Fibroblast of the aortic adventitia (primary cell): ENCODE results near the gene CACNA1I. TPM values are rescaled to one million over a fixed set of nuclear protein-coding genes. Genes with fewer than 3 reads are reported as not detected.
A peak's percentile ranks its signal among the peaks of the same experiment; 100 is the strongest.

Experiments
- DNase-seq: peaks from one replicate; pipeline ENCODE4 v3.0.0-alpha.2; 2010; ENCODE audit warnings: low read depth
- H3K4me3 ChIP-seq: 2 replicates; pipeline ENCODE4 v1.5.1; 2011; ENCODE audit warnings: low read depth, mild to moderate bottlenecking, control low read depth, low read length, moderate library complexity
- CTCF ChIP-seq: IDR thresholded peaks from 2 replicates; pipeline ENCODE4 v1.5.1; 2011; ENCODE audit warnings: mild to moderate bottlenecking, low read length, control low read depth, inconsistent platforms; ENCODE audit not compliant: insufficient read depth
- total RNA-seq: library from RNA; depleted of rRNA; stranded (reverse); fragments of >200 nt; gene quantifications from 2 replicates; pipeline ENCODE4 v1.2.3, GENCODE V29; 2012; ENCODE audit warnings: low replicate concordance

The CACNA1I gene
- total RNA-seq, 1 donor, result under 0.01 TPM

DNA sequence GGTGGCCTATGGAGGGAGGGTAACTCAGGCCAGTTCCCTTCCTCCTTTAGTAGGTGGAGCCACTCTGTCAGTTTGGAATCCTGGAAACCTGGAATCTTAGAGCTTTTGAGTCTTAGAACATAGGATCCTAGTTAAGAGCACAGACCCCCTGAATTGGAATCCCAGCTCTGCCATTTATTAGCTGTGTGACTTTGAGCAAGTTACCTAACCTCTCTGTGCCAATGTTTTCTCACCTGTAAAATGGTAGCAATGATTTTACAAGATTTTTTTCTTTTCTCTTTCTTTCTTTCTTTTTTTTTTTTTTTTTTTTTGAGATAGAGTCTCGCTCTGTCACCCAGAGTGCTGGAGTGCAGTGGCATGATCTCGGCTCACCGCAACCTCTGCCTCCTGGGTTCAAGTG is 17.1 kb upstream of the CACNA1I start:
- DNase-seq, result no peak
- no peak overlapping the region for H3K4me3 ChIP-seq
- TF ChIP-seq CTCF, result no peak

DNA sequence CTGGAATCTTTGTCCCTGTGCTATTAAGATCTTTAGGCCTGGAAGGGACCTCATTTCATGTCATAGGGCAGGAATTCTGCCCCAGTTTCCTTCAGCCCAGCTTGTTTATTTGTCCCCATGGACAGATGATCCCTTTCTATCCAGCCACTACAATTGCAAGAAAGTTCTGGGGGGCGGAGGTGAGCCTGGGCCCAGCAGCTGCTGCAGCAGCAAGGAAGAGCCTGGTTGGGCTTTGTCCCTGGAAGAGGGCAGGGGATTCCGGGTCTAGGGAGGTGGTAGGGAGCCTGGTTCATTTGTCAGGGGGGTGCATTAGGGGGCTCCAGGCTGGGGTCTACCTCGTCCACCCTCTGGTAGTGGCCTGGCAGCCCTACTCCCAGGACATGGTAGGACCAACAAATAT is 16.4 kb upstream of the CACNA1I start:
- DNase-seq, result no peak
- no peak overlapping the region for H3K4me3 ChIP-seq
- TF ChIP-seq CTCF, result no peak

DNA sequence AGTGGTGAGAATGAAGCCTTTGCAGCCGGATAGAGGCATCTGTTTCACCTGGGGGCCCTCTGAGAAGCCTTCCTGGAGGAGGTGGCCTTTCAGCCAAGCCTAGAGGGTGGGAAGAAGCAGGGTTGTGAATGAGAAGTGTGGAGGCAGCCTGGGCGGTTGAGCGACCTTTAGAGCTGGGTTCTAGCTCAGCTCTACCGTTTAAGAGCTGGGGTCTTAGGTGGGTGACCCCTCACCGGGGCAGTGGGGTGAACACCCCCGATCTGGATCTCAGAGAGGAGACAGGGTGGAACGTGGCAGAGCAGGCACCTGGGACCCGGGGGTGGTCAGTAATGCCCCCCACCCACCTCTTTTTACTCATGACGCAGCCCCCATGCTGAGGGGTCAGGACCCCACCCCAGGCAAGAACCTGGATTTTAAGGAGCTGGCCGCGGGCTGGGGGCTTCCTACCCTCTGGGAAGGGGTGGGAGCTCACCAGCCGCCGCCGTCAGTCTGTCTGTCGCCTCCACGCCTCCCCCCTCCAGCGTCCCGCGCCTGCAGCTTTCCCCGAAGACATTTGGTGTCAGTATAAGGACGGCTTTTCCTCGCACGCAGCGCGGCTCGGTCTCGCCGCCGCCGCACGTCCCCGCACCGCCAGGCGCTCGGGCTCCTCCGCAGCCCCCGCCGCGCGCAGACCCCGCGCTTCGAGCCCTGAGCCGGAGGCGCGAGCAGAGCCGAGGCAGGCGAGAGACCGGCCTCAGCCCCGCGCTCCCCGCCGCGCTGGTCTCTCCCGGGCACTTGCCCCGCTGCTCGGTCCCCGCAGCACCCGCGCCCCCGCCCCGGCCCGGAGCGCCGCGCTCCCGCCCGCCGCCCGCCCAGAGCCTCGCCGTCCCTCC is 13.3 kb upstream of the CACNA1I start:
- no peak for DNase-seq
- no peak for TF ChIP-seq CTCF
- no peak overlapping the region for H3K4me3 ChIP-seq

DNA sequence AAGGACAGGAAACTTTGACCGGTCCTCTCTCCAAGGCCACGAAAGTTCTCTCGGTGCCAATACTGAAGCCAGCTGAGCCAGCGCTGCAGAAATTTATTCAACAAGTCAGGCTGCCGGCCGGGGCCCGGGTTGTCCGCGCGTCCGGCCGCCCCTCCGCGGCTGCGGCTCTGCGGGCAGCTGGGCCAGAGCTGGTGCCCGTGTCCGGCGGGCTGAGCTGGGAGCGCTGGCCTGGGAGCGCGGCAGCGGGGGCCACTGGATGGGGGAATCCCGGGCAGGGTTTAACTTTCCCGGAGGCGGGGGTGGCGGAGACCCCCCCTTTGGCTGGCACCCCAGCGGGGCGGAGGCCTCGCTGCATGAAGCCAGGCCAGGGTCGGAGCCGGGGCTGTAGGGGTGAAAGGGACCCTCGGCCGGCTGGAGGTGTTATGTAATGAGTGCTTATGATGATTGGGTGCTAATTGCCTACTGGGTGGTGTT is 12.3 kb upstream of the CACNA1I start:
- no peak for TF ChIP-seq CTCF
- H3K4me3 ChIP-seq, result no peak overlapping the region
- DNase-seq, result no peak

GRCh38 chr22:39558950-39559349 is 11.6 kb upstream of the CACNA1I start:
- no peak for DNase-seq
- no peak overlapping the region for H3K4me3 ChIP-seq
- TF ChIP-seq CTCF, result no peak

- no peak for DNase-seq
- no peak overlapping the region for H3K4me3 ChIP-seq
- peak; percentile 39 for TF ChIP-seq CTCF
Observed at GRCh38 chr22:39559456-39560105, 11.0 kb upstream of the CACNA1I start.
